K562 (cell line): ENCODE results near the gene COL1A1. TPM values are rescaled to one million over a fixed set of nuclear protein-coding genes. Genes with fewer than 3 reads are reported as not detected.

Experiments
- ARID2 ChIP-seq: fragments of 450-650 bp; IDR thresholded peaks from 2 replicates; pipeline ENCODE4 v1.6.1; 2017; ENCODE audit warnings: antibody characterized with exemption, mild to moderate bottlenecking
- CBX3 ChIP-seq, 2 experiments: IDR thresholded peaks; 1 replicate in 1 of 2; 2 replicates in 1 of 2; pipeline ENCODE4 v1.6.1; 2012; ENCODE audit warnings: inconsistent platforms in 2 of 2, low read length in 2 of 2, borderline replicate concordance in 1 of 2, control low read depth in 1 of 2
- E2F6 ChIP-seq, 2 experiments: IDR thresholded peaks; 2 replicates each; pipeline ENCODE4 v1.6.1; 2011; ENCODE audit warnings: borderline replicate concordance in 1 of 2, control low read depth in 1 of 2, low read depth in 1 of 2, low read length in 1 of 2, mild to moderate bottlenecking in 1 of 2, mixed read lengths in 1 of 2, moderate library complexity in 1 of 2; ENCODE audit not compliant: insufficient read depth in 1 of 2, insufficient read length in 1 of 2, poor library complexity in 1 of 2, severe bottlenecking in 1 of 2; ENCODE audit errors: extremely low read depth in 1 of 2
- EP400 ChIP-seq: fragments of 450-650 bp; IDR thresholded peaks from 2 replicates; pipeline ENCODE4 v1.6.1; 2017; ENCODE audit warnings: antibody characterized with exemption, mild to moderate bottlenecking, moderate library complexity
- ETV1 ChIP-seq: fragments of 450-650 bp; conservative IDR thresholded peaks from 2 replicates; pipeline ENCODE4 v1.6.1; 2016; ENCODE audit warnings: missing genetic modification characterization, control low read depth, low read depth, missing compliant biosample characterization
- HMGN3 ChIP-seq: IDR thresholded peaks from 2 replicates; pipeline ENCODE4 v1.6.1; 2011; ENCODE audit warnings: borderline replicate concordance, low read depth, mild to moderate bottlenecking, mixed read lengths, low read length; ENCODE audit not compliant: insufficient read length; ENCODE audit errors: extremely low read depth
- MBD1 ChIP-seq: fragments of 250-450 bp; sonication (Bioruptor Pico); IDR thresholded peaks from 2 replicates; pipeline ENCODE4 v1.8.0; 2022; ENCODE audit warnings: inconsistent platforms
- MTA1 ChIP-seq: fragments of 450-650 bp; IDR thresholded peaks from 2 replicates; pipeline ENCODE4 v1.6.1; 2017; ENCODE audit warnings: borderline replicate concordance
- NR2C1 ChIP-seq, 2 experiments: fragments of 450-650 bp; IDR thresholded peaks; 2 replicates each; pipeline ENCODE4 v1.6.1; 2017; ENCODE audit warnings: mild to moderate bottlenecking in 2 of 2, antibody characterized with exemption in 1 of 2, inconsistent platforms in 1 of 2, missing compliant biosample characterization in 1 of 2, missing genetic modification characterization in 1 of 2
- PATZ1 ChIP-seq: fragments of 250-450 bp; sonication (Bioruptor Pico); IDR thresholded peaks from 2 replicates; pipeline ENCODE4 v1.5.0; 2020; ENCODE audit warnings: mild to moderate bottlenecking, borderline replicate concordance
- RB1 ChIP-seq: fragments of 450-650 bp; IDR thresholded peaks from 2 replicates; pipeline ENCODE4 v1.6.1; 2017; ENCODE audit warnings: low read depth, mild to moderate bottlenecking
- WHSC1 ChIP-seq: IDR thresholded peaks from one replicate; pipeline ENCODE4 v1.6.1; 2012; ENCODE audit warnings: low read length, control low read depth, inconsistent platforms
- YY1 ChIP-seq, 3 experiments: IDR thresholded peaks; 2 replicates each; pipeline ENCODE4 v1.6.1; 2011; ENCODE audit warnings: low read length in 2 of 3, mild to moderate bottlenecking in 2 of 3, moderate library complexity in 2 of 3, borderline replicate concordance in 1 of 3, control low read depth in 1 of 3, low read depth in 1 of 3; ENCODE audit not compliant: insufficient read depth in 3 of 3, insufficient replicate concordance in 2 of 3, control insufficient read depth in 1 of 3, insufficient read length in 1 of 3; ENCODE audit errors: extremely low read depth in 1 of 3
- ZNF197 ChIP-seq: fragments of 200-800 bp; sonication (Bioruptor generic); IDR thresholded peaks from 2 replicates; pipeline ENCODE4 v1.6.1; 2016; ENCODE audit warnings: low read depth, missing genetic modification characterization, missing compliant biosample characterization
- ZNF57 ChIP-seq: fragments of 450-650 bp; formaldehyde crosslinking; IDR thresholded peaks from 2 replicates; pipeline ENCODE4 v1.4.0; 2020; ENCODE audit warnings: mild to moderate bottlenecking, moderate library complexity
- ZNF764 ChIP-seq: fragments of 250-450 bp; sonication (Bioruptor Pico); IDR thresholded peaks from 2 replicates; pipeline ENCODE4 v1.4.0; 2020; ENCODE audit warnings: low read depth, mild to moderate bottlenecking, moderate library complexity
- polyA plus RNA-seq, 8 experiments: library from polyadenylated mRNA; depleted of rRNA in 4 of 8; stranded (reverse) in 5 of 8; unstranded in 3 of 8; fragments of >200 nt; fragmentation: Nextera tagmentation in 2 of 8; fragmentation: Illumina TruSeq in 1 of 8; extraction: Ambion mirVana in 2 of 8; extraction: Trizol in 1 of 8; gene quantifications; 2 replicates each; pipeline versions ENCODE4 v1.2.1 to v1.2.3, GENCODE V29; 2011 to 2014; ENCODE audit warnings: inconsistent platforms in 1 of 8, missing spikeins in 1 of 8
- total RNA-seq, 7 experiments: library from RNA; depleted of rRNA in 6 of 7; stranded (reverse); fragments of >200 nt in 6 of 7; fragmentation: Illumina TruSeq in 2 of 7; extraction: Trizol in 2 of 7; gene quantifications; 2 replicates each; pipeline versions ENCODE4 v1.2.1 to v1.2.3, GENCODE V29; 2011 to 2021; ENCODE audit warnings: low replicate concordance in 1 of 7
- TF ChIP-seq, protein P1 (sequence below): fragments of 450-650 bp; IDR thresholded peaks from one replicate; pipeline ENCODE4 v1.6.1; 2018; ENCODE audit warnings: mild to moderate bottlenecking, moderate library complexity; ENCODE audit not compliant: partially characterized antibody
- TF ChIP-seq, protein P2 (sequence below): fragments of 250-450 bp; sonication (Bioruptor Pico); IDR thresholded peaks from 2 replicates; pipeline ENCODE4 v1.4.0; 2020; ENCODE audit warnings: mild to moderate bottlenecking, moderate library complexity

Gene COL1A1
- total and polyA plus RNA-seq, 9 of the 15 experiments (the other 6 are each of a cell fraction or from before 2014, with no cell fraction given) = 0.04 to 3.4 (median 0.18) TPM

DNA sequence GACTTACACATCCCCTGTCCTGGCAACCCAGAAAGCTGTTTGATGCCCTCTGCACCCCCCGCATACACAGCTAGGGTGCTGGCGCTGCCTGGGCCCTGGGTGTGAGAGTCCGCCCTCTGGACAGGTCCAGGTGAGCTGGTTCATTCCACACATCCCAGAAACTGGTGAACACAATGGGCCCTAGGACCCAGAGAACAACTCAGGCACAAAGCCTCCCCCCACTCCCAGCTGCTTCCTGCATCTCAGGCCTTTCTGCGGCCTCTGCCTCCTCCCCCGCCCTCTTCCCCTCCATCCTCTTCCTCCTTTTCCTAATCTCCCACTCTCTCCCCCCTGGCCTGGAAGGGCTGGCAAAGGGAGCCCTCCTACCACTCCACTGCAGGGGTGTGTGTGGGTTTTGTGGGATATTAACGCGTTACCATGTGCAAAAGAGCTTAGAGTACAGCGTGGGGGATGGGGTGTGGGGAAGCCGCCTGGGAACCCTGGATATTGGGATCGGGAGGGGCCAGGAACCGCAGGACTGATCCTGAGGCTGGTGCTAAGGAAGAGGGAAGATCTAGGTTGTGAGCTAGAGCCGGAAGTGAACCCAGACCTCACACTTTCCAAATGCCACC is 49.4 kb downstream of the COL1A1 start (continued):
- TF ChIP-seq PATZ1 (CRISPR knock-in tag) (no peak), ETV1 (tag) (peak; percentile 87), ZNF57 (CRISPR knock-in tag) (no peak), MBD1 (CRISPR knock-in tag) (no peak), MTA1 (peak; percentile 76), CBX3 (IDR thresholded peaks at IDR 0.05; ENCODE audit: borderline replicate concordance in 1 of 2, low read length in 2 of 2) (no peak; a peak in 1 of 3 replicates), ZNF764 (CRISPR knock-in tag) (no peak), RB1 (peak; percentile 55; the same call in 1 of the 2 replicates), NR2C1 (IDR thresholded peaks at IDR 0.05) (no peak), NR2C1 (tag; IDR thresholded peaks at IDR 0.05) (no peak), HMGN3 (no peak), YY1 (IDR thresholded peaks at IDR 0.05; ENCODE audit: borderline replicate concordance in 1 of 3, control insufficient read depth in 1 of 3, extremely low read depth in 1 of 3, insufficient read depth in 3 of 3, insufficient read length in 1 of 3, insufficient replicate concordance in 2 of 3, low read depth in 1 of 3, low read length in 2 of 3) (peak in 1 of 3 experiments; percentile 35), WHSC1 (no peak), EP400 (peak; percentile 80), E2F6 (IDR thresholded peaks at IDR 0.05; ENCODE audit: borderline replicate concordance in 1 of 2, extremely low read depth in 1 of 2, insufficient read depth in 1 of 2, insufficient read length in 1 of 2, low read depth in 1 of 2, low read length in 1 of 2, poor library complexity in 1 of 2, severe bottlenecking in 1 of 2) (no peak), ARID2 (no peak), ZNF197 (CRISPR knock-in tag) (no peak)
- TF ChIP-seq, protein P1, sequence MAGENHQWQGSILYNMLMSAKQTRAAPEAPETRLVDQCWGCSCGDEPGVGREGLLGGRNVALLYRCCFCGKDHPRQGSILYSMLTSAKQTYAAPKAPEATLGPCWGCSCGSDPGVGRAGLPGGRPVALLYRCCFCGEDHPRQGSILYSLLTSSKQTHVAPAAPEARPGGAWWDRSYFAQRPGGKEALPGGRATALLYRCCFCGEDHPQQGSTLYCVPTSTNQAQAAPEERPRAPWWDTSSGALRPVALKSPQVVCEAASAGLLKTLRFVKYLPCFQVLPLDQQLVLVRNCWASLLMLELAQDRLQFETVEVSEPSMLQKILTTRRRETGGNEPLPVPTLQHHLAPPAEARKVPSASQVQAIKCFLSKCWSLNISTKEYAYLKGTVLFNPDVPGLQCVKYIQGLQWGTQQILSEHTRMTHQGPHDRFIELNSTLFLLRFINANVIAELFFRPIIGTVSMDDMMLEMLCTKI = no peak
- TF ChIP-seq, protein P2, sequence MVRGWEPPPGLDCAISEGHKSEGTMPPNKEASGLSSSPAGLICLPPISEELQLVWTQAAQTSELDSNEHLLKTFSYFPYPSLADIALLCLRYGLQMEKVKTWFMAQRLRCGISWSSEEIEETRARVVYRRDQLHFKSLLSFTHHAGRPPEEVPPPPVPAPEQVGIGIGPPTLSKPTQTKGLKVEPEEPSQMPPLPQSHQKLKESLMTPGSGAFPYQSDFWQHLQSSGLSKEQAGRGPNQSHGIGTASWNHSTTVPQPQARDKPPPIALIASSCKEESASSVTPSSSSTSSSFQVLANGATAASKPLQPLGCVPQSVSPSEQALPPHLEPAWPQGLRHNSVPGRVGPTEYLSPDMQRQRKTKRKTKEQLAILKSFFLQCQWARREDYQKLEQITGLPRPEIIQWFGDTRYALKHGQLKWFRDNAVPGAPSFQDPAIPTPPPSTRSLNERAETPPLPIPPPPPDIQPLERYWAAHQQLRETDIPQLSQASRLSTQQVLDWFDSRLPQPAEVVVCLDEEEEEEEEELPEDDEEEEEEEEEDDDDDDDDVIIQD = no peak
